ENCODE measurements around the gene EPHA5. TPM values are rescaled to one million over a fixed set of nuclear protein-coding genes. Genes with fewer than 3 reads are reported as not detected.

Gene EPHA5
- total RNA-seq, 3 donors from 2014 or later (not counting 1 experiment from before 2014, with no cell fraction given) = not detected

GRCh38 chr4:65302145-65302544 is 368.1 kb downstream of the EPHA5 start:
- no peak for TF ChIP-seq CTCF (IDR thresholded peaks at IDR 0.05)
- no peak overlapping the region for H3K4me3 ChIP-seq (ENCODE audit: low read length)
- intact Hi-C loops (cut with micrococcal nuclease) = no loop called here
- H3K9me3 ChIP-seq (ENCODE audit: control insufficient read depth, insufficient read depth, low read length) = peaks cover 2% of the 10 kb centered on the region
- Mint-ChIP-seq H3K4me3 (no peak overlapping the region), H3K4me1 (no peaks in the 10 kb centered on the region), H3K9me3 (peaks cover 8 to 17% of the 10 kb centered on the region in 2 donors), H3K36me3 (no peaks in the 10 kb centered on the region), H3K27ac (no peak overlapping the region), H3K27me3 (ENCODE audit: low read depth in 2 of 2) (no peaks in the 10 kb centered on the region)
- H3K4me1 ChIP-seq (ENCODE audit: control insufficient read depth, insufficient read depth, low read length) = no peaks in the 10 kb centered on the region
- H3K27me3 ChIP-seq (ENCODE audit: control insufficient read depth, insufficient read depth, low read length) = no peaks in the 10 kb centered on the region
- no peak for ATAC-seq
- H3K27ac ChIP-seq (ENCODE audit: low read length) = no peak overlapping the region
- DNase-seq = no peak
- 6% methylated on average over 1 of the region's 1 CpG for WGBS (ENCODE audit: insufficient coverage)
- H3K36me3 ChIP-seq (ENCODE audit: control insufficient read depth, insufficient read depth, low read length) = no peaks in the 10 kb centered on the region

- Histone ChIP-seq H3K9me3 (ENCODE audit: control insufficient read depth, insufficient read depth, low read length) (peaks cover 2% of the 10 kb centered on the region), H3K4me3 (ENCODE audit: low read length) (no peak overlapping the region), H3K27ac (ENCODE audit: low read length) (no peak overlapping the region), H3K27me3 (ENCODE audit: control insufficient read depth, insufficient read depth, low read length) (no peaks in the 10 kb centered on the region), H3K4me1 (ENCODE audit: control insufficient read depth, insufficient read depth, low read length) (no peaks in the 10 kb centered on the region), H3K36me3 (ENCODE audit: control insufficient read depth, insufficient read depth, low read length) (no peaks in the 10 kb centered on the region)
- intact Hi-C loops (cut with micrococcal nuclease) = no loop called here
- no peaks in the 10 kb centered on the region for H3K27me3 Mint-ChIP-seq (ENCODE audit: low read depth in 2 of 2)
- DNase-seq (no peak), ATAC-seq (no peak)
- no peak overlapping the region for H3K4me3 Mint-ChIP-seq
- WGBS (ENCODE audit: insufficient coverage) = 79% methylated on average over 3 of the region's 4 CpGs
- H3K27ac Mint-ChIP-seq = no peak overlapping the region
- peaks cover 16 to 24% of the 10 kb centered on the region in 2 donors for H3K9me3 Mint-ChIP-seq
- no peak for TF ChIP-seq CTCF (IDR thresholded peaks at IDR 0.05)
- H3K4me1 Mint-ChIP-seq = no peaks in the 10 kb centered on the region
- no peaks in the 10 kb centered on the region for H3K36me3 Mint-ChIP-seq
Measured at GRCh38 chr4:65296246-65296645, 374.0 kb downstream of the EPHA5 start.

- no peaks in the 10 kb centered on the region for H3K27me3 ChIP-seq (ENCODE audit: control insufficient read depth, insufficient read depth, low read length)
- DNase-seq = no peak
- no peak for TF ChIP-seq CTCF (IDR thresholded peaks at IDR 0.05)
- H3K4me3 Mint-ChIP-seq = no peak overlapping the region
- H3K27ac ChIP-seq (ENCODE audit: low read length) = no peak overlapping the region
- no peak overlapping the region for H3K27ac Mint-ChIP-seq
- H3K9me3 Mint-ChIP-seq = peaks cover 0 to 2% of the 10 kb centered on the region in 2 donors
- no peaks in the 10 kb centered on the region for H3K36me3 ChIP-seq (ENCODE audit: control insufficient read depth, insufficient read depth, low read length)
- H3K9me3 ChIP-seq (ENCODE audit: control insufficient read depth, insufficient read depth, low read length) = no peaks in the 10 kb centered on the region
- no peak overlapping the region for H3K4me3 ChIP-seq (ENCODE audit: low read length)
- intact Hi-C loops (cut with micrococcal nuclease) = no loop called here
- 64% methylated on average over 3 of the region's 3 CpGs for WGBS (ENCODE audit: insufficient coverage)
- H3K36me3 Mint-ChIP-seq = no peaks in the 10 kb centered on the region
- no peaks in the 10 kb centered on the region for H3K4me1 ChIP-seq (ENCODE audit: control insufficient read depth, insufficient read depth, low read length)
- no peak for ATAC-seq
- H3K4me1 Mint-ChIP-seq = no peaks in the 10 kb centered on the region
- H3K27me3 Mint-ChIP-seq (ENCODE audit: low read depth in 2 of 2) = no peaks in the 10 kb centered on the region
Measured at GRCh38 chr4:65287071-65287470, 383.2 kb downstream of the EPHA5 start.
